Measurements from ENCODE around the gene DDX31. TPM values are rescaled to one million over a fixed set of nuclear protein-coding genes. Genes with fewer than 3 reads are reported as not detected.

The DDX31 gene
- total RNA-seq, 1 experiment from 2014 or later, result 26.2 TPM

- TF ChIP-seq, protein P1, sequence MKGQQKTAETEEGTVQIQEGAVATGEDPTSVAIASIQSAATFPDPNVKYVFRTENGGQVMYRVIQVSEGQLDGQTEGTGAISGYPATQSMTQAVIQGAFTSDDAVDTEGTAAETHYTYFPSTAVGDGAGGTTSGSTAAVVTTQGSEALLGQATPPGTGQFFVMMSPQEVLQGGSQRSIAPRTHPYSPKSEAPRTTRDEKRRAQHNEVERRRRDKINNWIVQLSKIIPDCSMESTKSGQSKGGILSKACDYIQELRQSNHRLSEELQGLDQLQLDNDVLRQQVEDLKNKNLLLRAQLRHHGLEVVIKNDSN (CRISPR knock-in tag; IDR thresholded peaks at IDR 0.05), result no peak
- no peak for TF ChIP-seq FOXJ3 (CRISPR knock-in tag; IDR thresholded peaks at IDR 0.05; ENCODE audit: borderline replicate concordance)
- no peak for TF ChIP-seq ESRRA (CRISPR knock-in tag; IDR thresholded peaks at IDR 0.05; ENCODE audit: borderline replicate concordance)
- no peak for TF ChIP-seq PRRX2 (CRISPR knock-in tag; IDR thresholded peaks at IDR 0.05)
- no peak for TF ChIP-seq ZNF219 (CRISPR knock-in tag; IDR thresholded peaks at IDR 0.05; ENCODE audit: borderline replicate concordance)
- no peak for TF ChIP-seq GABPB1 (CRISPR knock-in tag; IDR thresholded peaks at IDR 0.05)
- TF ChIP-seq NFATC4 (CRISPR knock-in tag; IDR thresholded peaks at IDR 0.05), result no peak
- TF ChIP-seq NFYB (CRISPR knock-in tag; conservative IDR thresholded peaks at IDR 0.05; ENCODE audit: low read depth), result no peak
- TF ChIP-seq NFE2L1 (CRISPR knock-in tag; IDR thresholded peaks at IDR 0.05), result no peak
Measured at GRCh38 chr9:132577119-132577518, 92.7 kb downstream of the DDX31 start (continued).

DNA sequence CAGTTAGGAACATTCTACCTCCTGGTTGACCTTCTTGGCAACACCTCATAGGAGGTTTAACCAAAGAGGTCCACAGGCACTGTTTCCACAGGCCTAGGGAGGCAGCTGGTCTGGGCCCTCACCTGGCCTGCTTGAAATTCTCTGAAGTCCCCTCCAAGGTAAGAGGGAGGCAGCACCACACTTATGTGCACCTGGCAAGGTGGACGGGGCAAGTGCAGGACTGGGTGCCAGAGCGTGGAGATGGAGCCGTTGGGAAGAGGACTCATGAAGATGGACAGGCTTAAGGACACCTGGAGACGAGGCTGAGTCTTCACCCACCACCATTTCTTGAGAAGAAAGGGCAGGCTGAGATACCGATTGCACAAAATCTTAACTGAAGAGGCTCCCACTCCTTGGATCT lies 94.0 kb downstream of the DDX31 start:
- H3K27me3 Mint-ChIP-seq (ENCODE audit: low read depth), result peaks cover 59% of the 10 kb centered on the region
- POLR2A ChIA-PET, result no interaction called here
- no peak overlapping the region for H3K27ac Mint-ChIP-seq
- DNase-seq (ENCODE audit: low spot score), result no peak
- H3K4me3 Mint-ChIP-seq, result no peak overlapping the region
- TF ChIP-seq MYBL2 (CRISPR knock-in tag; IDR thresholded peaks at IDR 0.05), result no peak
- TF ChIP-seq GRHL2 (CRISPR knock-in tag; IDR thresholded peaks at IDR 0.05; ENCODE audit: insufficient replicate concordance, severe bottlenecking), result no peak
- no peak for TF ChIP-seq NR1H2 (CRISPR knock-in tag; IDR thresholded peaks at IDR 0.05)
- TF ChIP-seq FOXK1 (CRISPR knock-in tag; IDR thresholded peaks at IDR 0.05), result no peak
- TF ChIP-seq ZNF671 (CRISPR knock-in tag; IDR thresholded peaks at IDR 0.05), result no peak
- no peak for TF ChIP-seq NR3C1 (CRISPR knock-in tag; conservative IDR thresholded peaks at IDR 0.05; ENCODE audit: low read depth)
- no peak for TF ChIP-seq TEAD4 (CRISPR knock-in tag; IDR thresholded peaks at IDR 0.05)
- no peak for TF ChIP-seq KAT7 (CRISPR knock-in tag; IDR thresholded peaks at IDR 0.05; ENCODE audit: borderline replicate concordance)
- no peak for TF ChIP-seq NFYB (CRISPR knock-in tag; conservative IDR thresholded peaks at IDR 0.05; ENCODE audit: low read depth)
- ATAC-seq, result no peak
- no peaks in the 10 kb centered on the region for H3K9me3 Mint-ChIP-seq
- peaks cover 10% of the 10 kb centered on the region for H3K4me1 Mint-ChIP-seq
- H3K36me3 Mint-ChIP-seq, result no peaks in the 10 kb centered on the region
- CTCF ChIA-PET, result interaction anchor here (1.0 to 2.5 kb wide), 4 partner anchors 29 to 166 kb away, joined by 4 to 9 read pairs (median 5); partner anchors contain the start of gene CFAP77

DNA sequence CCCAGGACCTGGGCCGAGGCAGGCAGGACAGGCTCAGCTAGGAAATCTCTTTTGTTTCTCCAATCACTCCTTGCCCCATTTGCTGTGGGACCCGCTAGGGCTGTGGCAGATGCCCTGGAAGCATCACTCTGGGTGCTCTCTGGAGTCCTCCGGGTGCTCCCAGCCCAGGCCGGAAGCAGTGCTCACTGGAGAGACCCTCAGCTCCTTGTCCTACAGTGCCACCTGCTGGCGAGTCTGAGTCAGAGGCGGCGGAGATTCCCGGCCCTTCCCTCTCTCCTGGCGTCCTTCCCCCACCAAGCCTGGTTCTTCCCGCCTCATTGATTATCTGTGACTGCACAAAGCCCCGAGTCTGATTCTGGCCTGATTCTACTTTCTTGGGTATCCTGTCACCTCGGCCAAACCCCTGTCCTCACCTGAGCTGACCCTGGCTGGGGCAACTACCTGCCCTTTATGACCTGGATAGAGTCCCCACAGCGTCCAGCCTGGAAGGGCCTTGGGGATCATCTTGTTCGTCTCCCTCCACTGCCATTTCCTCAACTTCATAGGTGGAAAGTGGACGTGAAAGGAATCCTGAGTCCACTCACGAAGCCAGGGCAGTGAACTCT lies 94.7 kb downstream of the DDX31 start:
- H3K27me3 Mint-ChIP-seq (ENCODE audit: low read depth), result peaks cover 52% of the 10 kb centered on the region
- H3K4me1 Mint-ChIP-seq, result peaks cover 10% of the 10 kb centered on the region
- POLR2A ChIA-PET, result no interaction called here
- CTCF ChIA-PET, result interaction anchor here (0.7 to 4.5 kb wide), 6 partner anchors 29 to 165 kb away, joined by 3 to 13 read pairs (median 4); partner anchors contain the start of gene CFAP77
- DNase-seq (ENCODE audit: low spot score), result peak; percentile 91
- no peaks in the 10 kb centered on the region for H3K36me3 Mint-ChIP-seq
- H3K4me3 Mint-ChIP-seq, result no peak overlapping the region
- peak; percentile 85 for ATAC-seq
- no peak overlapping the region for H3K27ac Mint-ChIP-seq
- no peaks in the 10 kb centered on the region for H3K9me3 Mint-ChIP-seq
- TF ChIP-seq ZNF423 (CRISPR knock-in tag; IDR thresholded peaks at IDR 0.05), result no peak
- TF ChIP-seq ZBTB43 (CRISPR knock-in tag; IDR thresholded peaks at IDR 0.05), result no peak
- no peak for TF ChIP-seq FOXK1 (CRISPR knock-in tag; IDR thresholded peaks at IDR 0.05)
- TF ChIP-seq ZNF232 (CRISPR knock-in tag; IDR thresholded peaks at IDR 0.05), result peak; percentile 64; the same call in 1 of the 2 replicates
- no peak for TF ChIP-seq ZBTB21 (CRISPR knock-in tag; IDR thresholded peaks at IDR 0.05; ENCODE audit: borderline replicate concordance)
- TF ChIP-seq SOX15 (CRISPR knock-in tag; IDR thresholded peaks at IDR 0.05), result no peak
- TF ChIP-seq IRF2 (CRISPR knock-in tag; IDR thresholded peaks at IDR 0.05; ENCODE audit: borderline replicate concordance, low read depth), result no peak
- no peak for TF ChIP-seq RELA (CRISPR knock-in tag; IDR thresholded peaks at IDR 0.05; ENCODE audit: borderline replicate concordance)
- no peak for TF ChIP-seq NFYB (CRISPR knock-in tag; conservative IDR thresholded peaks at IDR 0.05; ENCODE audit: low read depth)
- TF ChIP-seq, protein P2, sequence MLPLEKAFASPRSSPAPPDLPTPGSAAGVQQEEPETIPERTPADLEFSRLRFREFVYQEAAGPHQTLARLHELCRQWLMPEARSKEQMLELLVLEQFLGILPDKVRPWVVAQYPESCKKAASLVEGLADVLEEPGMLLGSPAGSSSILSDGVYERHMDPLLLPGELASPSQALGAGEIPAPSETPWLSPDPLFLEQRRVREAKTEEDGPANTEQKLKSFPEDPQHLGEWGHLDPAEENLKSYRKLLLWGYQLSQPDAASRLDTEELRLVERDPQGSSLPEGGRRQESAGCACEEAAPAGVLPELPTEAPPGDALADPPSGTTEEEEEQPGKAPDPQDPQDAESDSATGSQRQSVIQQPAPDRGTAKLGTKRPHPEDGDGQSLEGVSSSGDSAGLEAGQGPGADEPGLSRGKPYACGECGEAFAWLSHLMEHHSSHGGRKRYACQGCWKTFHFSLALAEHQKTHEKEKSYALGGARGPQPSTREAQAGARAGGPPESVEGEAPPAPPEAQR (CRISPR knock-in tag; IDR thresholded peaks at IDR 0.05), result no peak
- TF ChIP-seq, protein P3, sequence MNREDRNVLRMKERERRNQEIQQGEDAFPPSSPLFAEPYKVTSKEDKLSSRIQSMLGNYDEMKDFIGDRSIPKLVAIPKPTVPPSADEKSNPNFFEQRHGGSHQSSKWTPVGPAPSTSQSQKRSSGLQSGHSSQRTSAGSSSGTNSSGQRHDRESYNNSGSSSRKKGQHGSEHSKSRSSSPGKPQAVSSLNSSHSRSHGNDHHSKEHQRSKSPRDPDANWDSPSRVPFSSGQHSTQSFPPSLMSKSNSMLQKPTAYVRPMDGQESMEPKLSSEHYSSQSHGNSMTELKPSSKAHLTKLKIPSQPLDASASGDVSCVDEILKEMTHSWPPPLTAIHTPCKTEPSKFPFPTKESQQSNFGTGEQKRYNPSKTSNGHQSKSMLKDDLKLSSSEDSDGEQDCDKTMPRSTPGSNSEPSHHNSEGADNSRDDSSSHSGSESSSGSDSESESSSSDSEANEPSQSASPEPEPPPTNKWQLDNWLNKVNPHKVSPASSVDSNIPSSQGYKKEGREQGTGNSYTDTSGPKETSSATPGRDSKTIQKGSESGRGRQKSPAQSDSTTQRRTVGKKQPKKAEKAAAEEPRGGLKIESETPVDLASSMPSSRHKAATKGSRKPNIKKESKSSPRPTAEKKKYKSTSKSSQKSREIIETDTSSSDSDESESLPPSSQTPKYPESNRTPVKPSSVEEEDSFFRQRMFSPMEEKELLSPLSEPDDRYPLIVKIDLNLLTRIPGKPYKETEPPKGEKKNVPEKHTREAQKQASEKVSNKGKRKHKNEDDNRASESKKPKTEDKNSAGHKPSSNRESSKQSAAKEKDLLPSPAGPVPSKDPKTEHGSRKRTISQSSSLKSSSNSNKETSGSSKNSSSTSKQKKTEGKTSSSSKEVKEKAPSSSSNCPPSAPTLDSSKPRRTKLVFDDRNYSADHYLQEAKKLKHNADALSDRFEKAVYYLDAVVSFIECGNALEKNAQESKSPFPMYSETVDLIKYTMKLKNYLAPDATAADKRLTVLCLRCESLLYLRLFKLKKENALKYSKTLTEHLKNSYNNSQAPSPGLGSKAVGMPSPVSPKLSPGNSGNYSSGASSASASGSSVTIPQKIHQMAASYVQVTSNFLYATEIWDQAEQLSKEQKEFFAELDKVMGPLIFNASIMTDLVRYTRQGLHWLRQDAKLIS (CRISPR knock-in tag; IDR thresholded peaks at IDR 0.05; ENCODE audit: borderline replicate concordance), result no peak
- TF ChIP-seq ETV6 (CRISPR knock-in tag; IDR thresholded peaks at IDR 0.05), result peak; percentile 35; the same call in 1 of the 2 replicates
- TF ChIP-seq ZNF396 (CRISPR knock-in tag; IDR thresholded peaks at IDR 0.05; ENCODE audit: borderline replicate concordance), result no peak
- no peak for TF ChIP-seq ZNF121 (CRISPR knock-in tag; IDR thresholded peaks at IDR 0.05)

All from WTC11 (cell line).